ENCODE measurements around the gene GTF2H4. TPM values are rescaled to one million over a fixed set of nuclear protein-coding genes. Genes with fewer than 3 reads are reported as not detected.
"Not testable (repeated sequence)": the region's sequence is repeated elsewhere in the genome, so short reads cannot be mapped to it uniquely, and the experiment has no call there.

Gene GTF2H4
- total RNA-seq, 2 donors from 2014 or later: 60.0 to 67.9 TPM

GRCh38 chr6:30870546-30870945 lies 37.5 kb upstream of the GTF2H4 start:
- Histone ChIP-seq H3K9me3 (ENCODE audit: control insufficient read depth, low read length) (peaks cover 66% of the 10 kb centered on the region), H3K27ac (ENCODE audit: low read depth, low read length) (no peak overlapping the region), H3K27me3 (ENCODE audit: control insufficient read depth, insufficient read depth, low read length, poor library complexity, severe bottlenecking) (no peaks in the 10 kb centered on the region), H3K36me3 (ENCODE audit: control insufficient read depth, insufficient read depth, low read length) (no peaks in the 10 kb centered on the region), H3K4me3 (ENCODE audit: low read length) (no peak overlapping the region), H3K4me1 (ENCODE audit: control insufficient read depth, insufficient read depth, low read length) (no peaks in the 10 kb centered on the region), H3K9ac (ENCODE audit: extremely low read depth, low read length, poor library complexity, severe bottlenecking) (no peak overlapping the region)
- H3K27ac Mint-ChIP-seq: no peak overlapping the region
- H3K27me3 Mint-ChIP-seq (ENCODE audit: insufficient read depth): no peaks in the 10 kb centered on the region
- peaks cover 84% of the 10 kb centered on the region for H3K9me3 Mint-ChIP-seq
- H3K4me1 Mint-ChIP-seq: no peaks in the 10 kb centered on the region
- TF ChIP-seq CTCF (conservative IDR thresholded peaks at IDR 0.05): no peak
- no peak overlapping the region for H3K4me3 Mint-ChIP-seq
- peaks cover 3% of the 10 kb centered on the region for H3K36me3 Mint-ChIP-seq (ENCODE audit: low read depth)
- DNase-seq: peak; percentile 4

DNA sequence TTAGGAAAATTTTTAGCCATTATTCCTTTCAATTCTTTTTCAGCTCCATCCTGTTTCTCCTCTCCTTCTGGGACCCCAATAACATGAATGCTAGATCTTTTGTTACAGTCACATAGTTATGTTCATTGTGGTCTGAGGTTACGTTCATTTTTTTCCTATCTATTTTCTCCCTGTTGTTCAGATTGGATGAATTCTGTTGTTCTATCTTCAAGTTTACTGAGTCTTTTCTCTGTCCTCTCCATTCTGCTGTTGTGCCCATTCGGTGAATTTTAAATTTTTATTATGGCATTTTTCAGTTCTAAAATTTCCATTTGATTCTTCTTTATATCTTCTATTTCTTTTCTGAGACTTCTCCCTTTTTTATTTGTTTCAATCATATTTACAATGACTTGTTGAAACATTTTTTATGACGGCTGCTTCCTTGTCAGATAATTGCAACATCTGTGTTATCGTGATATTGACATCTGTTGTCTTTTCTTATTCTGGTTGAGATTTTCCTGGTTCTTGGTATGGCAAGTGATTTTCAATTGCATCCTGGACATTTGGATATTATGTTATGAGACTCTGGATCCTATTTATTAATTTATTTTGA lies 36.3 kb upstream of the GTF2H4 start:
- Histone ChIP-seq H3K27me3 (ENCODE audit: control insufficient read depth, insufficient read depth, low read length, poor library complexity, severe bottlenecking) (no peaks in the 10 kb centered on the region), H3K4me1 (ENCODE audit: control insufficient read depth, insufficient read depth, low read length) (no peaks in the 10 kb centered on the region), H3K9ac (ENCODE audit: extremely low read depth, low read length, poor library complexity, severe bottlenecking) (no peak overlapping the region), H3K36me3 (ENCODE audit: control insufficient read depth, insufficient read depth, low read length) (no peaks in the 10 kb centered on the region), H3K4me3 (ENCODE audit: low read length) (no peak overlapping the region), H3K9me3 (ENCODE audit: control insufficient read depth, low read length) (peaks cover 66% of the 10 kb centered on the region), H3K27ac (ENCODE audit: low read depth, low read length) (no peak overlapping the region)
- peaks cover 79% of the 10 kb centered on the region for H3K9me3 Mint-ChIP-seq
- no peak overlapping the region for H3K4me3 Mint-ChIP-seq
- no peaks in the 10 kb centered on the region for H3K4me1 Mint-ChIP-seq
- H3K27ac Mint-ChIP-seq: no peak overlapping the region
- peaks cover 3% of the 10 kb centered on the region for H3K36me3 Mint-ChIP-seq (ENCODE audit: low read depth)
- WGBS, 2 experiments (ENCODE audit: insufficient coverage in 1 of 2, insufficient read length in 1 of 2): 87 to 100% methylated on average over 3 to 4 of the region's 4 CpGs
- H3K27me3 Mint-ChIP-seq (ENCODE audit: insufficient read depth): no peaks in the 10 kb centered on the region
- no peak for TF ChIP-seq CTCF (conservative IDR thresholded peaks at IDR 0.05)
- no peak for DNase-seq

DNA sequence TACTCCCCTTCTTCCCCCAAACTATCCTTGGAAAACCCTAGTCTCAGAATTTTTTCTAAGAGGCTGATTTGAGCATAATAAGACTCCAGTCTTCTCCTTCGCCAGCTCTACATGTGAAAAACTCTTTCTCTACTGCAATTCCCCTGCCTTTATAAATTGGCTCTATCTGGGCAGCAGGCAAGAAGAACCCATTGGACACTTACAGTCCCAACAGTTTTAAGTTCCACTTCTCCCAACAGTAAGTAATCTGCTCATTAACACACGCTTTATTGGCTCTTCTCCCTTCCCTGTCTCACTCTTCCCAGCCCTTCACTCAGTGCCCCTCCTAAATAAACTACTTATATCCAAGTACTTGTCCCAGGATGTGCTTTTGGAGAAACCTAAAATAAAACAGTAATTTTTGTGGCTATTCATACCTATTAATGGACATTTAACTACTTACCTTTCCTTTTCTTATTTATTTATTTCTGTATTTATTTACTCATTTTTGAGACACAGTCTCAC lies 34.8 kb upstream of the GTF2H4 start:
- Mint-ChIP-seq H3K36me3 (ENCODE audit: low read depth) (peaks cover 3% of the 10 kb centered on the region), H3K4me1 (peaks cover 6% of the 10 kb centered on the region), H3K27ac (no peak overlapping the region), H3K9me3 (peaks cover 69% of the 10 kb centered on the region), H3K4me3 (no peak overlapping the region), H3K27me3 (ENCODE audit: insufficient read depth) (no peaks in the 10 kb centered on the region)
- DNase-seq: no peak
- Histone ChIP-seq H3K9ac (ENCODE audit: extremely low read depth, low read length, poor library complexity, severe bottlenecking) (no peak overlapping the region), H3K9me3 (ENCODE audit: control insufficient read depth, low read length) (peaks cover 56% of the 10 kb centered on the region), H3K4me1 (ENCODE audit: control insufficient read depth, insufficient read depth, low read length) (peaks cover 4% of the 10 kb centered on the region), H3K27me3 (ENCODE audit: control insufficient read depth, insufficient read depth, low read length, poor library complexity, severe bottlenecking) (no peaks in the 10 kb centered on the region), H3K27ac (ENCODE audit: low read depth, low read length) (no peak overlapping the region), H3K4me3 (ENCODE audit: low read length) (no peak overlapping the region), H3K36me3 (ENCODE audit: control insufficient read depth, insufficient read depth, low read length) (no peaks in the 10 kb centered on the region)
- WGBS, 2 experiments (ENCODE audit: insufficient coverage in 1 of 2, insufficient read length in 1 of 2): 93 to 100% methylated on average over 2 of the region's 2 CpGs
- TF ChIP-seq CTCF (conservative IDR thresholded peaks at IDR 0.05): no peak

- Mint-ChIP-seq H3K4me1 (peaks cover 11% of the 10 kb centered on the region), H3K9me3 (peaks cover 64% of the 10 kb centered on the region)
- H3K4me1 ChIP-seq (ENCODE audit: control insufficient read depth, insufficient read depth, low read length); H3K27me3 ChIP-seq (ENCODE audit: control insufficient read depth, insufficient read depth, low read length, poor library complexity, severe bottlenecking); H3K27ac ChIP-seq (ENCODE audit: low read depth, low read length); H3K4me3 Mint-ChIP-seq; H3K36me3 Mint-ChIP-seq (ENCODE audit: low read depth); H3K4me3 ChIP-seq (ENCODE audit: low read length); H3K27me3 Mint-ChIP-seq (ENCODE audit: insufficient read depth); H3K36me3 ChIP-seq (ENCODE audit: control insufficient read depth, insufficient read depth, low read length); H3K9ac ChIP-seq (ENCODE audit: extremely low read depth, low read length, poor library complexity, severe bottlenecking); H3K27ac Mint-ChIP-seq: not testable (repeated sequence)
- peak; percentile 9 for DNase-seq
- 94 to 95% methylated on average over 3 of the region's 3 CpGs for WGBS, 2 experiments (ENCODE audit: insufficient coverage in 1 of 2, insufficient read length in 1 of 2)
- peaks cover 50% of the 10 kb centered on the region for H3K9me3 ChIP-seq (ENCODE audit: control insufficient read depth, low read length)
Observed at GRCh38 chr6:30873795-30874194, 34.2 kb upstream of the GTF2H4 start.

All from endodermal cell (in vitro differentiated cells).